Right lobe of liver (tissue), 6 donors: ENCODE measurements around the gene FILIP1L. TPM values are rescaled to one million over a fixed set of nuclear protein-coding genes. Genes with fewer than 3 reads are reported as not detected.
A peak's percentile ranks its signal among the peaks of the same experiment; 100 is the strongest.

Experiments used
- ATAC-seq, 4 donors: fragments of 200-7000 bp; cut with Tn5 transposase; one replicate each; pipeline ENCODE4 v1.9.1; 2020; ENCODE audit warnings: mild to moderate bottlenecking in 4 of 4, moderate library complexity in 4 of 4
- DNase-seq, 3 donors: peaks; one replicate each; pipeline ENCODE4 v3.0.0-alpha.2; 2020
- H3K27ac ChIP-seq, 3 donors: fragments of 200-600 bp; one replicate each; pipeline ENCODE4 v1.8.0; 2022
- H3K27me3 ChIP-seq, 2 donors: fragments of 200-600 bp; one replicate each; pipeline ENCODE4 v1.8.0; 2022
- H3K36me3 ChIP-seq, 4 donors: fragments of 200-600 bp; sonication (generic) in 1 of 4; one replicate each; pipeline versions ENCODE4 v1.5.1 to v1.8.0; 2017 to 2022; ENCODE audit warnings: control low read depth in 1 of 4
- H3K4me1 ChIP-seq, 4 donors: fragments of 200-600 bp; sonication (generic) in 1 of 4; one replicate each; pipeline versions ENCODE4 v1.5.1 to v1.8.0; 2017 to 2022; ENCODE audit warnings: control low read depth in 1 of 4
- H3K4me3 ChIP-seq, 3 donors: fragments of 200-600 bp; one replicate each; pipeline ENCODE4 v1.8.0; 2022
- H3K9me3 ChIP-seq, 4 donors: fragments of 200-600 bp; sonication (generic) in 1 of 4; one replicate each; pipeline versions ENCODE4 v1.5.1 to v1.8.0; 2017 to 2022; ENCODE audit warnings: control low read depth in 1 of 4
- POLR2A ChIP-seq: fragments of 450-650 bp; IDR thresholded peaks from one replicate; pipeline ENCODE4 v1.6.1; 2017; ENCODE audit warnings: antibody characterized with exemption, mild to moderate bottlenecking
- WGBS: methylation state at CpG from one replicate; pipeline ENCODE4 v1.1.6; 2018; ENCODE audit warnings: low coverage, low lambda C conversion rate; ENCODE audit not compliant: insufficient coverage; ENCODE audit errors: missing lambda C conversion rate; 5-methylcytosine and 5-hydroxymethylcytosine counted together
- intact Hi-C, 2 donors: fragments of 100-400 bp; cut with DNase I; formaldehyde crosslinking; loops; one replicate each; pipeline versions ENCODE4 v1.11.2 to v1.14.1; 2022
- total RNA-seq, 6 experiments: library from RNA; depleted of rRNA in 2 of 6; stranded (reverse); fragments of >200 nt in 2 of 6; fragmentation: NEBNext Ultra II Directional in 3 of 6; extraction: Animal tissue kit (Norgen Biotek cat#: 25700) in 3 of 6; gene quantifications; one replicate each; pipeline versions ENCODE4 v1.1.0 to v1.2.4, GENCODE V29; 2016 to 2023
- TF ChIP-seq, protein P1 (sequence below), 4 donors: fragments of 200-600 bp in 3 of 4; fragments of 450-650 bp in 1 of 4; IDR thresholded peaks; one replicate each; pipeline versions ENCODE4 v1.5.1 to v1.8.0; 2016 to 2022; ENCODE audit warnings: antibody characterized with exemption in 4 of 4, mild to moderate bottlenecking in 2 of 4
- donor health status: DM: no; HTN: yes; CAD: no.
- donor health status: DM: no; HTN: no; CAD: no.
- donor health status: DM: no; HTN: no; CAD: no.
- donor health status: DM: no; HTN: yes; CAD: no.
- donor health status: DM: no; HTN: yes; CAD: no.

Gene FILIP1L
- total RNA-seq, 6 experiments from 2014 or later = 0.97 to 10.8 (median 3.6) TPM

DNA sequence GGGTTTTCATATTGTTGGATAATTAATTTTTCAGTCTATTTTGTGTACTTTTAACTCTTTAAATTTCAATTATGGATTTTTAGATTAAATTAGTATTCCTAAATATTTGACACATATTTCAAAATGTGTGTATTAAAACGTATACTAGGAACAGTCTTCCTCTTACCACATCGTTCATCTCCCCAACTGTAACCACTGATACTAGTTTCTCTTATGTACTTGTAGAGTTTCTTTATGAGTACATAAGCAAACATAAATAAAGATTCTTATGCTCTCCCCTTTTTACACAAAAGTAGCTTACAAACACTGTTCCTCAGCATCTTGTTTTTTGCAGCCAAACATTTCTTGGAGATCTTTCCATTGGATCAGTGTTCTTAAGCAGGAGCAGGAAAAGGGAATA is 250.7 kb downstream of the FILIP1L start:
- Histone ChIP-seq H3K27ac (no peak overlapping the region), H3K4me3 (no peak overlapping the region), H3K9me3 (no peaks in the 10 kb centered on the region), H3K27me3 (no peaks in the 10 kb centered on the region), H3K36me3 (no peaks in the 10 kb centered on the region), H3K4me1 (no peaks in the 10 kb centered on the region)
- ATAC-seq = no peak
- no peak for DNase-seq
- 76% methylated on average over 2 of the region's 2 CpGs for WGBS
- intact Hi-C loops = no loop called here
- no peak for TF ChIP-seq POLR2A
- TF ChIP-seq, protein P1, sequence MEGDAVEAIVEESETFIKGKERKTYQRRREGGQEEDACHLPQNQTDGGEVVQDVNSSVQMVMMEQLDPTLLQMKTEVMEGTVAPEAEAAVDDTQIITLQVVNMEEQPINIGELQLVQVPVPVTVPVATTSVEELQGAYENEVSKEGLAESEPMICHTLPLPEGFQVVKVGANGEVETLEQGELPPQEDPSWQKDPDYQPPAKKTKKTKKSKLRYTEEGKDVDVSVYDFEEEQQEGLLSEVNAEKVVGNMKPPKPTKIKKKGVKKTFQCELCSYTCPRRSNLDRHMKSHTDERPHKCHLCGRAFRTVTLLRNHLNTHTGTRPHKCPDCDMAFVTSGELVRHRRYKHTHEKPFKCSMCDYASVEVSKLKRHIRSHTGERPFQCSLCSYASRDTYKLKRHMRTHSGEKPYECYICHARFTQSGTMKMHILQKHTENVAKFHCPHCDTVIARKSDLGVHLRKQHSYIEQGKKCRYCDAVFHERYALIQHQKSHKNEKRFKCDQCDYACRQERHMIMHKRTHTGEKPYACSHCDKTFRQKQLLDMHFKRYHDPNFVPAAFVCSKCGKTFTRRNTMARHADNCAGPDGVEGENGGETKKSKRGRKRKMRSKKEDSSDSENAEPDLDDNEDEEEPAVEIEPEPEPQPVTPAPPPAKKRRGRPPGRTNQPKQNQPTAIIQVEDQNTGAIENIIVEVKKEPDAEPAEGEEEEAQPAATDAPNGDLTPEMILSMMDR (IDR thresholded peaks at IDR 0.05) = no peak

- DNase-seq (no peak), ATAC-seq (no peak)
- 54% methylated on average over 3 of the region's 6 CpGs for WGBS
- no peak overlapping the region for H3K4me3 ChIP-seq
- H3K9me3 ChIP-seq = no peaks in the 10 kb centered on the region
- TF ChIP-seq, protein P1 (IDR thresholded peaks at IDR 0.05) = no peak
- TF ChIP-seq POLR2A = no peak
- intact Hi-C loops = no loop called here
- no peaks in the 10 kb centered on the region for H3K36me3 ChIP-seq
- H3K4me1 ChIP-seq = no peaks in the 10 kb centered on the region
- no peak overlapping the region for H3K27ac ChIP-seq
- H3K27me3 ChIP-seq = no peaks in the 10 kb centered on the region
Observed at GRCh38 chr3:99863002-99863401, 251.3 kb downstream of the FILIP1L start.

GRCh38 chr3:99862208-99862607 is 252.1 kb downstream of the FILIP1L start:
- ATAC-seq (no peak), DNase-seq (no peak)
- Histone ChIP-seq H3K27me3 (no peaks in the 10 kb centered on the region), H3K36me3 (no peaks in the 10 kb centered on the region), H3K4me3 (no peak overlapping the region), H3K4me1 (no peaks in the 10 kb centered on the region), H3K27ac (no peak overlapping the region), H3K9me3 (no peaks in the 10 kb centered on the region)
- intact Hi-C loops = no loop called here
- TF ChIP-seq, protein P1 (IDR thresholded peaks at IDR 0.05) = no peak
- TF ChIP-seq POLR2A = no peak
- WGBS = 62% methylated on average over 2 of the region's 2 CpGs

DNA sequence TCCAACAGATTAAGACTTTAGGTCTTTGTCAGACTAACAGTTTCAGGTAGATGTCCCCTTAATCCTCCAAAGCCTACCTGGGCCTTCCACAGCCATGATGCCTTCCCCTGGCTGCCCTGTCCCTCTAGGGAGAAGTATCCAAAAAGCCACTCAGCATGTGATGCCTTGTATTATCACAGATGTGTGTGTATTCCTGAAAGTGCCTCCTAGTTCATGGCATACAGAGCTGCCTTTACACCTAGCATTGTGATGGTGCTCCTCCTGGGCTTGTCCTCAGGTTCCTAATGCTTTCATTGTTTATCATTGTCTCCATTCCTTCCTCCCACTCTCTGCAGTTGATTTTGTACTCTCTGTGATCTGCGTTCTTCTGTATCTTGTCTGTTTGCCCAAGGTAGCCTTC is 253.1 kb downstream of the FILIP1L start:
- DNase-seq (no peak), ATAC-seq (no peak)
- TF ChIP-seq, protein P1 (IDR thresholded peaks at IDR 0.05) = no peak
- TF ChIP-seq POLR2A = no peak
- intact Hi-C loops = no loop called here
- Histone ChIP-seq H3K27me3 (no peaks in the 10 kb centered on the region), H3K9me3 (no peaks in the 10 kb centered on the region), H3K4me3 (no peak overlapping the region), H3K36me3 (no peaks in the 10 kb centered on the region), H3K27ac (no peak overlapping the region), H3K4me1 (no peaks in the 10 kb centered on the region)
- 93% methylated on average over 1 of the region's 1 CpG for WGBS

GRCh38 chr3:99859825-99860224 is 254.5 kb downstream of the FILIP1L start:
- peaks cover 0 to 4% (median 0%) of the 10 kb centered on the region in 4 donors for H3K4me1 ChIP-seq
- WGBS = 73% methylated on average over 1 of the region's 1 CpG
- H3K27me3 ChIP-seq = no peaks in the 10 kb centered on the region
- H3K27ac ChIP-seq = peak overlapping the region in 1 of 3 donors; percentile 2
- intact Hi-C loops = no loop called here
- DNase-seq (no peak), ATAC-seq (peak in 1 of 4 donors; percentile 56)
- no peak overlapping the region for H3K4me3 ChIP-seq
- TF ChIP-seq, protein P1 (IDR thresholded peaks at IDR 0.05) = no peak
- no peak for TF ChIP-seq POLR2A
- H3K9me3 ChIP-seq = no peaks in the 10 kb centered on the region
- H3K36me3 ChIP-seq = no peaks in the 10 kb centered on the region
